Left renal cortex interstitium (tissue), 4 donors: ENCODE results near the gene DDOST. TPM values are rescaled to one million over a fixed set of nuclear protein-coding genes. Genes with fewer than 3 reads are reported as not detected.
"Not testable (repeated sequence)": the region's sequence is repeated elsewhere in the genome, so short reads cannot be mapped to it uniquely, and the experiment has no call there.

Source experiments
- DNase-seq, 4 donors: peaks; one replicate each; pipeline ENCODE4 v3.0.0-alpha.2; 2013; ENCODE audit warnings: low read depth in 4 of 4, low spot score in 2 of 4, missing footprints in 1 of 4
- polyA plus RNA-seq, 4 donors: library from polyadenylated mRNA; unstranded; fragments of 120-200 nt; gene quantifications; one replicate each; pipeline ENCODE4 v1.2.1, GENCODE V29; 2013; ENCODE audit not compliant: insufficient read length in 4 of 4

DDOST gene
- polyA plus RNA-seq, 4 donors, result 205 to 228 (median 212) TPM

- no peak for DNase-seq
These were observed 34.6 kb downstream of the DDOST start for GRCh38 chr1:20626524-20626923.

GRCh38 chr1:20626098-20626427 is 35.1 kb downstream of the DDOST start:
- DNase-seq, result no peak

GRCh38 chr1:20625176-20626097 is 35.7 kb downstream of the DDOST start:
- DNase-seq, result no peak

- no peak for DNase-seq
These were observed 36.5 kb downstream of the DDOST start for GRCh38 chr1:20624709-20625108.

GRCh38 chr1:20621012-20621411 is 40.2 kb downstream of the DDOST start:
- DNase-seq, result no peak

GRCh38 chr1:20619999-20620398 is 41.2 kb downstream of the DDOST start:
- DNase-seq, result no peak

GRCh38 chr1:20618550-20618949 is 42.6 kb downstream of the DDOST start:
- no peak for DNase-seq

GRCh38 chr1:20616847-20617487 is 44.2 kb downstream of the DDOST start:
- DNase-seq, result no peak

GRCh38 chr1:20615946-20616846 is 45.0 kb downstream of the DDOST start:
- DNase-seq, result no peak

- DNase-seq, result no peak
These were observed 47.0 kb downstream of the DDOST start for GRCh38 chr1:20614131-20614579.

- no peak for DNase-seq
These were observed 48.9 kb downstream of the DDOST start for GRCh38 chr1:20612221-20612746.

GRCh38 chr1:20611652-20612051 is 49.5 kb downstream of the DDOST start:
- DNase-seq, result no peak

GRCh38 chr1:20610970-20611369 is 50.2 kb downstream of the DDOST start:
- no peak for DNase-seq

GRCh38 chr1:20609541-20609940 is 51.6 kb downstream of the DDOST start:
- no peak for DNase-seq

- DNase-seq, result not testable (repeated sequence)
These were observed 54.2 kb downstream of the DDOST start for GRCh38 chr1:20606801-20607570.

GRCh38 chr1:20604678-20605077 is 56.5 kb downstream of the DDOST start:
- no peak for DNase-seq

- no peak for DNase-seq
These were observed 57.4 kb downstream of the DDOST start for GRCh38 chr1:20603504-20604464.

- DNase-seq, result no peak
These were observed 58.2 kb downstream of the DDOST start for GRCh38 chr1:20602851-20603450.
